ENCODE results near the gene ALKAL2.
"Not testable (repeated sequence)": the region's sequence is repeated elsewhere in the genome, so short reads cannot be mapped to it uniquely, and the experiment has no call there.

The ALKAL2 gene, protein sequence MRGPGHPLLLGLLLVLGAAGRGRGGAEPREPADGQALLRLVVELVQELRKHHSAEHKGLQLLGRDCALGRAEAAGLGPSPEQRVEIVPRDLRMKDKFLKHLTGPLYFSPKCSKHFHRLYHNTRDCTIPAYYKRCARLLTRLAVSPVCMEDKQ

DNA sequence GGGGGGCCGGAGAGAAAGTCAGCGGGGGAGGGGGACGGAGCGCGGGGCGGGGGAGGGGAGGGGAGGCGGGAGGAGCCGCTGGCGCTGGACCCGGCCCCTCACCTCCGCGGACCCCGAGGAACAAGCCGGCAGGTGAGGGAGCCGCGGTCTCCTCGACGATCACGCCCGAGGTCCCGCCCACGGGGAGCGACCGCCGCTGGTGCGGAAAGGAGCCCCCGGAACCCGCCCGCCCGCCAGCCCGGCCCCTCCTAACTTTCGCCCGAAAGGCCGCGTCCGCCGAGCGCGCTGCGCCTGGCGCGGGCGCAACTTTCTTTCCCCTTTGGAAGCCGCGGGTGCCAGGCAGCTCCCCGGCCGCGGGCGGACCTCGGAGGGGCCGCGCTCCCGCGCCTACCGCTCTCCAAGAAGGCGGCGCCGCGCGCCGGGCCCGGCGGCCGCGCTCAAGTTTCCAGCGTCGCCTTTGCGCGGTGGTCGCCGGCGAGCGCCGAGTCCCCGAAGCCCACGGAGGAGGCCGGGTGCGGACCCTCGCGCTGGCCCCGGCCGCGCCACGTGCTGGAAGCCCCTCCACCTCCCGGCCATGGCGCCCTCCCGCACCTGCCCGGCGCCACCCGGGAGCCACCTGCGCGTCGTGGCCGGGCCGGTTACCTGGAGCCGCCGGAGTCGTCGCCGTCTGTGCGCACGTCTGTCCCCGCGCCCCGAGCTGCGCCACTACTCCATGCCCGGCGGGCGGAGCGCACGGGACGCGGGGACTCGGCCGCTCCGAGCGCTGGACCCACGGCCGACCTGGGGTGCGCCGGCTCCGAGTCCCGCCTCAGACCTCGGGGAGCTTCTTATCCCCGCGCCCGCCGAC is at the start of gene ALKAL2:
Gene ALKAL2, minus strand, starts transcription at position 181 of the 847 bp plus-strand sequence. CDS start 256 bp downstream, outside the sequence.
- DNase-seq (ENCODE audit: low read depth in 2 of 2): no peak

DNA sequence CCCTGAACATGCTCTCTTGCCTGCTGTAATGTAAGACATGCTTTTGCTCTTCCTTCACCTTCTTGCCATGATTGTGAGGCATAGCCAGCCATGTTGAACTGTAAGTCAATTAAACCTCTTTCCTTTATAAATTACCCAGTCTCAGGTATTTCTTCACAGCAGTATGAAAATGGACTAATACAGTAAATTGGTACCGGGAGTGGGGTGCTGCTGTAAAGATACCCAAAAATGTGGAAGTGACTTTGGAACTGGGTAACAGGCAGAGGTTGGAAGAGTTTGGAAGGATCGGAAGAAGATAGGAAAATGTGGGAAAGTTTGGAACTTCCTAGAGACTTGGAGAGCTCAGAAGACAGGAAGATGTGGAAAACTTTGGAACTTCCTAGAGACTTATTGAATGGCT is 49.1 kb upstream of the ALKAL2 start:
- DNase-seq (ENCODE audit: low read depth in 2 of 2): not testable (repeated sequence)

DNA sequence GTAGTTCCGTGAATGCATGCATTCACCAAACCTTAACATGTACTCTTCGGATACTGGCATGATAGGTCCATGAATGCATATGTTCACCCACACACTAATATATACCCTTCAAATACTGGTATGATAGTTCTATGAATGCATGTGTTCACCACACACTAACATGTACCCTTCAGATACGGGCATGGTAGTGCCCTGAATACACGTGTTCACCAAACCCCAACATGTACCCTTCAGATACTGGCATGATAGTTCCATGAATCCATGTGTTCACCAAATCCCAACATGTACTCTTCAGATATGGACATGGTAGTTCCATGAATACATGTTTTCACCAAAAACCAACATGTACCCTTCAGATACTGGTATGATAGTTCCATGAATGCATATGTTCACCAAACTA is 48.5 kb upstream of the ALKAL2 start:
- no peak for DNase-seq (ENCODE audit: low read depth in 2 of 2)

DNA sequence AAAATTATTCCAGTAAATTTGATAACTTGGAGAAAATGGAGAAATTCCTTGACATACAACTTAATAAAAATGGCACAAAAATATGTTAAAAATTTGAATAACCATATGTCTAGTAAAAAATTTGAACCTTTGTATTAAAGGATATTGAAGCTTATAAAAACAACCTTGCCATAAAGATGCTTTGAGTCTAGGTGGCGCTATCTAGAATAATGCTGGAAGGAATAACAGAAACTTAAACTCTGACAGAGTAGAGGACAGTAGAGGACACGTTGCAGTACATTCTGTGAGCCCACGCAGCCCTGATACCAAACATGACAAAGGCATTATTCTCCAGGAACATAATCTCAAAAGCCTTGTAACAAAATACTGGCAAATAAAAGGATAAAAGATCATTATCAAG is 44.7 kb upstream of the ALKAL2 start:
- no peak for DNase-seq (ENCODE audit: low read depth in 2 of 2)

DNA sequence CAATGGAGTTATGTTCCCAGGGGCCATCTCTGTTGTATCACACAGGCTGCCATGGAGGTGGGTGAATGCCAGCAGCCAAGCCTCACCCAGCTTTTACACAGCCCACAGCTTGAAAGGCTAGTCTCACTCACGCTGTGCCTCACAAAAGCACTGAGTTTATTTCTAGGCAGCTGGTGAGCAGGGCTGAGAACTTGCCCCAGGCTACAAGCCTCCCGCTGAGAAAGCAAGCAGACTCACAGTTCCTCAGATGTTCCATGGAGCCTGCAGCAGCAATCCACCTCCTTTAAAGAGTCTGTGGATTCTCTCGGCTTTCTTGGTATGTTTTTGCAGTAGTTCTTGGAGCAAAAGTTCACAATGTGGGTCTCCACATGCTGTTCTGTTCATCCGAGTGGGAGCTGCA is 40.9 kb upstream of the ALKAL2 start:
- DNase-seq (ENCODE audit: low read depth in 2 of 2): no peak

DNA sequence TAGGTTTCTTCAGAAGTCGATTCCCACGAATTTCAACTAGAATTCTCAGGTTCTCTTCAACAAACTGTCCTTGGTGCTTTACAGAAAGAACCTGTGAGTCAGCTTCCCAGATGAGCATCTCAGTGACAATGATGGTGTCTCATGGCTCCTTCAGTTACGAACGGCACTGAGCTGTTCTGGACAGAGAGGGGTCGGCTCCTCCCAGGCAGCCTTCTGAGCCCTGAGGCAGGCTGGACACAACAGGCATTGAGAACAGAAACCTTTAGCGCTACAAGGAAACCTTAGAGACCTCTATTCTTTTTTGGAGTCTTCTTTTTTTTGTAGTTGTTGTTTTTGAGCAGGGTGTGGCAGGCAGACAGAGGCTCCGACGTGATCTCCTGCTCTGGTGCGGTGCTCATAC is 35.1 kb upstream of the ALKAL2 start:
- DNase-seq (ENCODE audit: low read depth in 2 of 2): no peak

DNA sequence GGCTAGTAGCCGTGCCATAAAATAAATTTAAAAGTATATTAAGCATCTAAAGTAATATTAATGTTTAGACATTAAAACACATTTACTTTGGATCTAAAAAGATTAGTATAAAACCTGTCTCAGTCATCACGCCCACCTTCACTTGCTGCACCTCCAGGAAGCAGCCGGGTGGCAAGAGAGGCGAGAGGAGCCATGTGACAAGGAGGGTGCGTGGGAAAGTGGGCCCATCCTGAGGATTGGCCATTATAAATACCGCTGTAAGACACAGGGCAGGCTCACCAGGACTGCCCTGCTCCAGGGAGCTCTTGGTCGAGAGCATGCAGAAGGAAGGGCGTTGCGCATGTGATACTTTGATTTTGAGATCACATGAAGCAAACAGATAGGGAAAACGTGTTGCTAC is 34.4 kb upstream of the ALKAL2 start:
- DNase-seq (ENCODE audit: low read depth in 2 of 2): no peak

DNA sequence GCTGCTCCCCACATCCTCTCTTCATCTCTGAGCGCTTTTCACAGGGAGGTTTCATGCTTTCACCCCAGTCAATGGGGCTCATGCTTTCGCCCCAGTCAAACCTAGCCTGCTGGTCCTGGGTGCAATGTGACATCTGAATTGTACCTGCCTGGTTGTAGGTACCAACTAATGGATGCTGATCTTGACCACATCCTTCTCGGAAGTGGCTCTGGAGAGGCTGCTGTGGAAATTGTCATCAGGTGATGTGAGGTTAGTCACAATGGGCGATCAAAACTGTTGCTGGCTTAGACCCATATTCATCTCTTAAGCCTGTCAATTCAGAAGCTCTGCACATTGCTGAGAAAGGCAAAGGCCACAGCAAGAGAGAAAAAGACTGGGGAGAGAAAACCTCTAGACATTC is 32.7 kb upstream of the ALKAL2 start:
- no peak for DNase-seq (ENCODE audit: low read depth in 2 of 2)

DNA sequence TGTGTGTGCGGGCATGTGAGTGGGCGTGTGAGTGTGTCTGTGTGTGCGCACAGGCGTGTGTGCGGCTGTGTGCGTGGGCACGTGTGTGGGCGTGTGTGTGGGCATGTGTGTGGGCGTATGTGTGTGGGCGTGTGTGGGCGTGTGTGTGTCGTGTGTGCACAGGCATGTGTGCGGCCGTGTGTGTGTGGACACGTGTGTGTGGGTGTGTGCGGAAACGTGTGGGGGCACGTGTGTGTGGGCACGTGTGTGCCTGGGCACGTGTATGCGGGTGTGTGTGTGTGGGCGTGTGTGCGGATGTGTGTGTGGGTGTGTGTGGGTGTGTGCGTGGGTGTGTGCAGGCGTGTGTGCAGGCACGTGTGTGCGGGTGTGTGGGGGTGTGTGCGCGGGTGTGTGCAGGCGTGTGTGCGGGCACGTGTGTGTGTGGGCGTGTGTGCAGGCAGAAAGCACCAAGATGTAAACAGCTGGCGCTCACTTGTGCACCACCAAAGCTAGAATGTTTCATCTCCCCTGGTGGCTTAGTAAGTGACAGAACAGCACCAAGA is 31.2 kb upstream of the ALKAL2 start:
- no peak for DNase-seq (ENCODE audit: low read depth in 2 of 2)

DNA sequence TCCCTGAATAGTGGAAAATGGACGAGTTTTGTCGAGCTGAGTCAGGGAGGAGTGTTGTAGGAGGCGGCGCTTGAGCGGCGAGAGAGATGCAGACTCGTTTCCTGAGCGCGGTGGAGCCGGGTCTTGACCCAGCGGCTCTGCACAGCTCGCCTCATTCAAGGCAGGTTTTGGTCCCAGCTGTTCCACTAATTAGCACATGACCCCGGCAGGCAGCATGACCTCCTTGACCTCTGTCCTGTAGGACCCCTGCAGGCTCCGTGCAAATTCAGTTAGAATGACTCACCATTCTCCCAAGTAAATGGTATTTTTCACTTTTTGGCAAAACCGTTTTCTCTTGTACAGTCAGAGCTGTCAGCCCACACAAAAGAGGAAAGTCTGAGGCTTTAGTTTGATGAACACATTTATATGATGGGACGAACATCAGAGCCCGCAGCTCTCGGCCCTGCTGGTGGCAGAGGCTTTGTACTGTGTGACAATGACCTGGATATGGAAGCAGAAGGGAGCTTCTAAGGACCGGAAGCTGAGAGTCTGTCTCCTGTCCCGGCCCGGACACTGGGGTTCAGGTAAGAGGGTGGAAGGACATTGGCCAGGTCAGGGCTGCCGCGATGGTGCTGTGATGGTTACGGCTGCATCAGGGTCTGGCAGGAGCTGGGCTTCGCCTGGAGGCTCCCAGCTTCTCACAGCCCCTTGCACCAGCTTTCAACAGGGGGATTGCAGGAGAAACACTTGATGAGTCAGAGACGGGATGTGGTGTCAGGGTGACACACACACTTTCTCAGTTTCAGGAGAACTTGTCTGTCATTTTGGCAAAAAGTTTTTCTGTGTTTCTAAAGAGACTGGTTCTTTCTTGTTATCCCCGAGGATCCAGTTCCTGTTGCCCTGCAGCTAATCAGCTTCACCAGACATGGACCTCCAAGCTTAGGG is 29.9 kb upstream of the ALKAL2 start:
- DNase-seq (ENCODE audit: low read depth in 2 of 2): peak; percentile 21 to 25

DNA sequence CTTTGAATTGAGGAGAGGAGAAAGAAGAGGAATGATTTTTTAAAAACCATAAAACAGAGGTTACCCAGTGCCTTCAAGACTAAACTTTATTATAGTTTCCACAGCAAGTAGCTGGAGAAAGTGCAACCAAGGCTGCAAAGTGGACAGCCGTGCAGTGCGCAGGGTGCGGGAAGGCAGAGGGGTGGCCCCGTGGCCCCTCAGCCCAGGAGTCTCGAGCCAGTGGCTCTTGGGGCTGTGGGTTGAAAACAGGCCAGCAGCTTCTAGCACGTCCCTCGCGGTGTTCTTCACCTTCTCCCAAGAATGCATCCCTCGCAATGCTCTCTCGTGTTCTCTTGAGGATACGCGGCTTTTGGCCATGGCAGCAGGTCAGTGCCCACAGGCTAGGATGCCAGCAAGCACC is 28.5 kb upstream of the ALKAL2 start:
- no peak for DNase-seq (ENCODE audit: low read depth in 2 of 2)

DNA sequence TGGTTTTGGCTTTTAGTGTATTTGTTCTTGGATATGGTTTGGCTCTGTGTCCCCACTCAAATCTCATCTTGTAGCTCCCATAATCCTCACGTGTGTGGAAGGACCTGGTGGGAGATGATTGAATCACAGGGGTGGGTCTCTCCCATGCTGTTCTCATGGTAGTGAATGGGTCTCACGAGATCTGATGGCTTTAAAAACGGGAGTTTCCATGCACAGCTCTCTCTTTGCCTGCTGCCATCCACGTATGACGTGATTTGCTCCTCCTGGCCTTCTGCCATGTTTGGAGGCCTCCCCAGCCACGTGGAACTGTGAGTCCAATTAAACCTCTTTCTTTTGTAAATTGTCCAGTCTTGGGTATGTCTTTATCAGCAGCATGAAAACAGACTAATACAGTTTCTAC is 28.0 kb upstream of the ALKAL2 start:
- DNase-seq (ENCODE audit: low read depth in 2 of 2): not testable (repeated sequence)

DNA sequence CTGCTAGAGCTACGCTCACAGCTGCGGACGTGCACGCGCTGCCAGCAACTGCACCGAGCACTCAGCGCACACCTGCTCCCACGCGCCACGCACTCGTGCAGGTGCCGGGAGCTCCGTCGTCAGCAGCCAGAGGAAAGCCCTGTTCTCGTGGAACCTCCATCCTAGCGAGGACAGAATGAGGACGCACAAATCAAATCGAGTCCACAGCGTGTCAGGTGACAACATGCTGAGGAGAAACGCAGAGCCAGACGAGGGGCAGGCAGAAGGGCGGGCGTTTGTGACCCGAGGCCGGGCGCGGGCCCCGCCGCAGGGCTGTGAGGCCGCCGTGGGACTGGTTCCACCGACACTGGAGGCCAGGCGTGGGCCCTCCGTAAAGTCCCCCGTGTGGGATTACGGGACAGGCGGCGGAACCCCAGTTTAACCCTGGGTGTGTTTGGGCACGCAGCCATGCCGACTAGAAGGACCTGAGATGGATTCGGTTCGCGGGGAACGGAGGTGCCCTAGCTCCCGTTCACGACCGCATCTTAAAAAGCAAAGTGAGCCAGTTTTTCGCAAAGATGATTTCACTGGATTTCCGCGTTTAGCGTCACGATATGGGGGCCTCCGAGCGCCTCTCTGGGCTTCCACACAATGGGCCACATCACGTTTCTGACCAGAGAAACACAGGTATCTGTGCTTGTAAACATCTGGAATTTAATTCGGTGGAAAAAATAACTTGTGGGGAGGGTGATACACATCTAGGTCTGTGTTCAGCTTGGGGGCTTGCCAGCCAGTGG is 26.9 kb upstream of the ALKAL2 start:
- DNase-seq (ENCODE audit: low read depth in 2 of 2): no peak

DNA sequence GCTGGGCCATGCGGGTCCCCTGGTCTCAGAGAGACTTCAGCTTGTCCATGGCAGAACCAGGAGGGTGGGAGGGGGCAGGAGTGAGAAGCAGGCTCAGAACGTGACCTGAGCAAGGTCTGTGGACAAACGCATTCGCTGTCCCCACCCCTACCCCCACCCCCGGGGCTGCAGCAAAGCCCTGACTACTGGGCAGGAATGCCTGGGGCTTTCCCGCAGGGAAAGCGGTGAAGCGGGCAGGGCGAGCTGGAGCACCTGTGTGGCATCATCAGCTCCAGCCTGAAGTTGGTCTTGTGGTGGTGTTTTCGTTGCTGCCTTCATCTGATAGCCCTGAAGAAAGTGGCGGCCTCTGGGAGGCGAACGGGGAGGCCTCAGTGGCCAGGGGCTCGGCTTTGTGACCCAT is 26.1 kb upstream of the ALKAL2 start:
- DNase-seq (ENCODE audit: low read depth in 2 of 2): no peak

DNA sequence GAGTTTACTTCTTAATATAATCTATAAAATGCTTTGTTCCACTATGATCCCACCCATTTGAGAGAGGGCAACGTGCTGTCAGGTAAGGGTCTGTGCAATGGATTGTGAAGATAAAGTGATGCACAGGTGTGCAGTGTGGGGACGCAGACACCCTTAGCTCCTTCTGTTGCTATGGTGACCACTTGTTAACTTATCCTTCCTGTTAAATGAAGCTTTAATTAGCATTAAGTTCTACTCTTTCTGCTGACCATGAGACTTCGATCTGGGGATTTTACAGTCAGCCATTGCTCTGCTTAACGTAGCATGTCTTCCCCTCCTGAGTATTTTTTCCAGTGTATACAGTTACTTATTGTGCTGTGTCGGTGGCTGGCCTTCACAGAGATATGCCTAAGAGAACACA is 23.1 kb upstream of the ALKAL2 start:
- DNase-seq (ENCODE audit: low read depth in 2 of 2): no peak

DNA sequence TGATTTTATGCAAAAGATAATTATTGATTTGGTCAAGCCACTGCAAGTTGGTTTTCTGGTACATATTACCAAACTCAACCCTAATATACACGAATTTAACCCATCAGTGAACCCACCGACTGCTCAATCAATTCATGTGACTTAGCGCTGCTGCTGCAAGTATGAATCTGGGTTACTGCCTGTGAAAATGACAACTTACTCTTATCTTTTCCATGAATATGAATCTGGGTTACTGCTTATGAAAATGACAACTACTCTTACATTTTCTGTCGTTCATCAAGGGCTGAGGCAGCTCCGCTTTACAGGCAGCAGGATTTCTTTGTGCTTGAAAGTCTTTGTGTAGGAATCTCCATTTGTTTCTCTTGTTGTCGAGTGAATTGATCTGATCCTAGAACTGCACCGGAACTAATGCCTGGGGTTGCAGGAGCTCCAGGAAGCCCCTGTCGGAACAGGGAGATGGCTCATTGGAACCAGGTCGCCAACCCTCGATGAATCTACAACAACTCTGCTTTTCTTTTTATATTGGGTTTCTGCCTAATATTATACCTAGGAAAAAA is 22.1 kb upstream of the ALKAL2 start:
- DNase-seq (ENCODE audit: low read depth in 2 of 2): no peak

DNA sequence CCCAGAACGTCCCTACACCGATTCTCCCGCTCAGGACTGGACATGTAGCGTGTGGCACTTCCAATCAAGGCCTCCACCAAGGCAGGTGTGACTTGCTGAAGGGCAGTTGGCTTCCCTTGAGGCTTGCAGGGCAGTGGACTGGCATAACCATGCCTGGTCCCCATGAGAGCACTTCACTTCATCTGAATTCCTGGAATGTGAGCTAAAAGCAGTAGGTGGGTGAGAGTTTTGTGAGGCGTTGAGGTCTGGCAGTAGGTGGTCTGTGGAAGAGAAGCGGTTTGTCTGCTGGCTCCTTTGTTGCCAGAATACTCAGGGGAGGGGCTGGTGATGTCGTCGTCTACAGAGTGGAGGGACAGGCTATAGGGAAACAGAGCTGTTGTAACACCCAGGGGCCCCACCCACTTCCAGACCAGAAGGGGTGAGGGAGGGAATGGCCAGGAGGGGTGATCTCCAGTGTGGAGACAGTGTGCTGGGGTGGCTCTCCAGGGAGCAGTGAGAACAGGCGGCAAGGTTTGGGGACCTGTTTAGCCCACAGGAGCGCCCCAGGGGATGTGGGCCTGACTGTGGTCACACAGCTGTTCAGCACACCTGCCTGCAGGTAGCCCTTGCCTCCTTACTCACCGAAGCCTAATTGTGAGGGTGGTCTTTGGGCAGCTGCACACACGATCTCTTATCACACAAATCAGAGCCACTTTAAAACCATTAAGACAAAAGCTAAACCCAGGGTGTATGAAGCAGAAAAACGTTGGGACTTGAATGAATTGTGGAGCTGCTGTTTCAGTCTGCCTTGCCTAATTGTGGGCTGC is 21.5 kb upstream of the ALKAL2 start:
- no peak for DNase-seq (ENCODE audit: low read depth in 2 of 2)

DNA sequence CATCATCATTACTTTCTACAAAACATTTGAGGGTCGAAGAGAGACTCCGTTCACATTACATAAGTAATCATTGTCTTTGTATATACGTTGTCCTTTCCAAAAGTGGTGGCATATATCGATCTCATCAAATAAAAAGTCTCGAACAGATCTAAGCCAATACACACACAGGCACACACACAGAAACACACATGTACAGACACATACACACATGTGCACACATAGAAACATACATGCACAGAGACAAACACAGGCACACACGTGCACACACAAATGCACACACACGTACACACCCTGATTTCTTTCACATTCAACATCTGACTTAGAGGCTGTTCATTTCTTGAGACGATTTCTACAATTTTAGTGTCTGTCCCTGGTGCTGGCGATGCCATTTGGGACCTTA is 17.5 kb upstream of the ALKAL2 start:
- no peak for DNase-seq (ENCODE audit: low read depth in 2 of 2)

DNA sequence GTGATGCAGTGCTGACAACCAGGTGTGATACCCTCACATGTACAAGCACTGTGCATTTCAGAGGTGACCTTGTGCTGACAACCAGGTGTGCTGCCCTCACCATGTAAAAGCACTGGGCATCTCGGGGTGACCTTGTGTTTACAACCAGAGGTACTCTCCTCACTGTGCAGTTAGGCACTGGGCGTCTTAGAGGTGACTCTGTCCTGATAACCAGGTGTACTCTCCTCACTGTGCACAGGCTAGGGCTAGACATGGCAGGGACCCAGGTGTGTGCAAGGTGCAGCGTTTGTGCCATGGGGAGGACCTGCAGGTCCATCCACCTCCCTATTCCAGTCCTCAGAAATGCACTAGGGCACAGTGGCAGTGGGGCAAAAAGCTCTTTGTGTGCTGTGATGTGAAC is 8.5 kb upstream of the ALKAL2 start:
- no peak for DNase-seq (ENCODE audit: low read depth in 2 of 2)

DNA sequence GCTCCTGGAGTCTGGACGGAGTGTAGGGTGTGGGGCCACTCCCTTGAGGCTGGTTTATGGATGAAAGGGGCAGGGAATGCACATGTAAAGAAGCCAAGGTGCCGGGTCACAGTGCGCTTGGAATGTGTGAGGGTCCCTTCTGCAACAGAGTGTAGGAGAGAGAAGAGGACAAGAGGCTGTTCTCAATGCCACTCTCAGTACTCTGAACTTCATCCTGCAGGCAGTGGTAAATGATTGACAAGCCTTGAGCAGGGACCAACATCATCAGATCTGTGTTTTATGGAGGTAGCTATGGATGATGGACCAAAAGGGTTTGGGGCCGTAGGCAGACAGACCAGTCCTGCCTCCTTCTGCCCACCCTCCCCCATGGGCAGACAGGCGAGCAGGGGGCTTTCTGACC is 7.2 kb upstream of the ALKAL2 start:
- DNase-seq (ENCODE audit: low read depth in 2 of 2): no peak
